GM12878 (cell line): Measurements from ENCODE around the gene SLC51A. TPM values are rescaled to one million over a fixed set of nuclear protein-coding genes. Genes with fewer than 3 reads are reported as not detected.

Source experiments
- ATAC-seq: fragments of 200-7000 bp; cut with Tn5 transposase; 3 replicates; pipeline ENCODE4 v1.9.1; 2020; ENCODE audit warnings: mild to moderate bottlenecking, moderate library complexity
- BruUV-seq: library from RNA; stranded (reverse); fragments of 400-500 nt; replicated peaks from 2 replicates; lab custom pipeline; 2021; lab: Mats Ljungman, UMichigan
- CTCF ChIA-PET: fragments of 300-600 bp; sonication (Branson Sonifier 250); formaldehyde crosslinking; extraction: SDS; loops from one replicate; lab custom pipeline; 2021; ENCODE audit warnings: inconsistent platforms; lab: Yijun Ruan, JAX
- POLR2A ChIA-PET: fragments of 350-600 bp; formaldehyde crosslinking; extraction: SDS; loops from one replicate; lab custom pipeline; 2021; ENCODE audit warnings: inconsistent platforms; lab: Charles Lee
- RAD21 ChIA-PET: fragments of 300-600 bp; sonication (Branson Sonifier 250); formaldehyde crosslinking; loops from one replicate; lab custom pipeline; 2023; ENCODE audit warnings: antibody characterized with exemption; ENCODE audit not compliant: unreplicated experiment; lab: Charles Lee
- SMC1A ChIA-PET: fragments of 300-600 bp; sonication (Branson Sonifier 250); formaldehyde crosslinking; loops from one replicate; lab custom pipeline; 2023; ENCODE audit not compliant: unreplicated experiment, uncharacterized antibody; lab: Charles Lee
- DNase-seq: peaks from one replicate; pipeline ENCODE4 v3.0.0-alpha.2; 2011; ENCODE audit warnings: low read depth, low spot score
- FAIRE-seq: peaks from 3 replicates; lab custom pipeline; 2011; peaks lifted over from hg19 to GRCh38; lab: Jason Lieb, UNC
- H2AFZ ChIP-seq: 2 replicates; pipeline ENCODE4 v1.6.0; 2011; ENCODE audit warnings: low read depth, low read length, control low read depth; ENCODE audit not compliant: control insufficient read depth
- H3K27ac ChIP-seq: 2 replicates; pipeline ENCODE4 v1.5.1; 2011; ENCODE audit warnings: control low read depth; ENCODE audit not compliant: control insufficient read depth, insufficient read depth
- H3K27me3 ChIP-seq, 2 experiments: replicated peaks in 1 of 2; 2 replicates each; pipeline versions ENCODE4 v1.6.0 to v1.6.1; 2011; ENCODE audit warnings: low read length in 1 of 2; ENCODE audit not compliant: control insufficient read depth in 2 of 2, insufficient read depth in 2 of 2
- H3K36me3 ChIP-seq, 2 experiments: 2 replicates each; pipeline ENCODE4 v1.5.1; 2011; ENCODE audit warnings: low read length in 1 of 2; ENCODE audit not compliant: control insufficient read depth in 2 of 2, insufficient read depth in 2 of 2
- H3K4me1 ChIP-seq: 2 replicates; pipeline ENCODE4 v1.6.1; 2011; ENCODE audit warnings: mild to moderate bottlenecking, low read length, moderate library complexity, mixed read lengths; ENCODE audit not compliant: control insufficient read depth, insufficient read depth
- H3K4me2 ChIP-seq: 2 replicates; pipeline ENCODE4 v1.6.0; 2011; ENCODE audit warnings: control low read depth; ENCODE audit not compliant: control insufficient read depth, insufficient read depth
- H3K4me3 ChIP-seq: fragments of 200-600 bp; sonication (generic); 2 replicates; pipeline ENCODE4 v1.5.1; 2016
- H3K79me2 ChIP-seq: 2 replicates; pipeline ENCODE4 v1.6.0; 2011; ENCODE audit warnings: low read length; ENCODE audit not compliant: control insufficient read depth, insufficient read depth
- H3K9ac ChIP-seq: 2 replicates; pipeline ENCODE4 v1.8.0; 2011; ENCODE audit warnings: low read length, control low read depth, mixed read lengths; ENCODE audit not compliant: control insufficient read depth, insufficient read depth
- H3K9me3 ChIP-seq: replicated peaks from 3 replicates; pipeline ENCODE4 v1.5.1; 2011; ENCODE audit warnings: mild to moderate bottlenecking, low read length; ENCODE audit not compliant: control insufficient read depth, insufficient read depth
- H4K20me1 ChIP-seq: 2 replicates; pipeline ENCODE4 v1.6.0; 2011; ENCODE audit not compliant: control insufficient read depth, insufficient read depth
- BHLHE40 ChIP-seq, 2 experiments: fragments of 450-650 bp in 1 of 2; IDR thresholded peaks; 2 replicates each; pipeline ENCODE4 v1.6.1; 2011 to 2017; ENCODE audit warnings: low read depth in 2 of 2, borderline replicate concordance in 1 of 2, improper control_type of control experiment in 1 of 2, low read length in 1 of 2, mild to moderate bottlenecking in 1 of 2
- FOXM1 ChIP-seq: IDR thresholded peaks from 2 replicates; pipeline ENCODE4 v1.6.1; 2012; ENCODE audit warnings: low read depth, mild to moderate bottlenecking, inconsistent platforms, low read length, moderate library complexity
- IKZF2 ChIP-seq, 2 experiments: fragments of 450-650 bp; IDR thresholded peaks; 2 replicates each; pipeline ENCODE4 v1.6.1; 2017; ENCODE audit warnings: mild to moderate bottlenecking in 2 of 2, moderate library complexity in 2 of 2
- MEF2B ChIP-seq: fragments of 450-650 bp; IDR thresholded peaks from 2 replicates; pipeline ENCODE4 v1.6.1; 2018; ENCODE audit warnings: mild to moderate bottlenecking, moderate library complexity; ENCODE audit not compliant: partially characterized antibody, poor library complexity, severe bottlenecking
- RAD51 ChIP-seq: fragments of 450-650 bp; IDR thresholded peaks from 2 replicates; pipeline ENCODE4 v1.6.1; 2016; ENCODE audit warnings: moderate library complexity, mild to moderate bottlenecking, inconsistent platforms
- RUNX3 ChIP-seq: IDR thresholded peaks from 2 replicates; pipeline ENCODE4 v1.6.1; 2012; ENCODE audit warnings: low read length, inconsistent platforms
- SREBF2 ChIP-seq: IDR thresholded peaks from 2 replicates; pipeline ENCODE4 v1.6.1; 2012; ENCODE audit warnings: mild to moderate bottlenecking, low read length
- WGBS: methylation state at CpG from one replicate; pipeline ENCODE4 v1.1.6; 2016; ENCODE audit warnings: low lambda C conversion rate; ENCODE audit not compliant: insufficient replicate concordance, insufficient coverage; ENCODE audit errors: missing lambda C conversion rate; 5-methylcytosine and 5-hydroxymethylcytosine counted together
- in situ Hi-C: fragments of 300-500 bp; cut with MboI; formaldehyde crosslinking; loops from 9 replicates; pipeline ENCODE4 v1.14.3; 2018; ENCODE audit warnings: mixed read lengths
- intact Hi-C: fragments of 100-400 bp; cut with micrococcal nuclease; formaldehyde crosslinking; loops from one replicate; pipeline ENCODE4 v1.14.2; 2022; ENCODE audit not compliant: unreplicated experiment
- polyA plus RNA-seq, 11 experiments: library from polyadenylated mRNA; depleted of rRNA in 4 of 11; unstranded in 6 of 11; stranded (reverse) in 5 of 11; fragments of >200 nt; fragmentation: Nextera tagmentation in 4 of 11; fragmentation: Illumina TruSeq in 1 of 11; extraction: Ambion mirVana in 4 of 11; extraction: Trizol in 1 of 11; gene quantifications; 1 replicate in 1 of 11; 2 replicates in 10 of 11; pipeline versions ENCODE4 v1.2.1 to v1.2.3, GENCODE V29; 2011 to 2016; ENCODE audit warnings: inconsistent platforms in 2 of 11, missing spikeins in 2 of 11, low read depth in 1 of 11
- total RNA-seq, 4 experiments: library from RNA; depleted of rRNA in 3 of 4; stranded (reverse); fragments of >200 nt in 3 of 4; fragmentation: Illumina TruSeq in 1 of 4; extraction: Trizol in 1 of 4; gene quantifications; 2 replicates each; pipeline versions ENCODE4 v1.2.1 to v1.2.3, GENCODE V29; 2013 to 2021
- TF ChIP-seq, protein P1 (sequence below): IDR thresholded peaks from 2 replicates; pipeline ENCODE4 v1.6.1; 2011; ENCODE audit warnings: mild to moderate bottlenecking, low read depth, low read length, moderate library complexity; ENCODE audit not compliant: insufficient replicate concordance
- TF ChIP-seq, protein P2 (sequence below): fragments of 450-650 bp; IDR thresholded peaks from 2 replicates; pipeline ENCODE4 v1.6.1; 2017; ENCODE audit warnings: low read depth, mild to moderate bottlenecking, moderate library complexity
- TF ChIP-seq, protein P3 (sequence below): IDR thresholded peaks from 2 replicates; pipeline ENCODE4 v1.6.1; 2011; ENCODE audit warnings: low read depth, low read length, improper control_type of control experiment, borderline replicate concordance
- TF ChIP-seq, protein P4 (sequence below): IDR thresholded peaks from 2 replicates; pipeline ENCODE4 v1.6.1; 2011; ENCODE audit warnings: borderline replicate concordance, low read depth, mild to moderate bottlenecking, moderate library complexity, mixed read lengths, low read length; ENCODE audit not compliant: insufficient read depth; ENCODE audit errors: extremely low read length

The SLC51A gene
- total and polyA plus RNA-seq, 10 of the 15 experiments (the other 5 are each of a cell fraction or from before 2014, with no cell fraction given), result 0.99 to 3.9 (median 2.2) TPM; not detected in 6

DNA sequence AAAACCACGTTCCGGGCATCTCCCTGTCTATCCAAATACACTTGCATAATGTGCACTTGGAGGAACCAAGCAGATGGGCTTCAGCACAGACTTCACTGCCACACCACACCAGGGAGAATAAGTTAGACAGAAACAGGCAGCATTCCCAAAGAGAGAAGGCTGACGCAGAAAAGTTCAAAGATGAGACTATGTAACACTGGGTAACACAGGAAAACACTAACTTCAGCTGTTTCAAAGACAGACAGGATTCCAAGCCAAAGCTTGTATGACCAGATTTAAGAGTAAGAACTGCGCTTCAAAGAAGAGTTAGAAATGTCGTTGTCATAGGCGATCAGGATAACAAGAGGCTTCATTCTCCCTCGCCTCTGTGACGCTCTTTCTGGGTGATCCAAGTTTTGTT is 19.9 kb downstream of the SLC51A start (continued):
- TF ChIP-seq, protein P1, sequence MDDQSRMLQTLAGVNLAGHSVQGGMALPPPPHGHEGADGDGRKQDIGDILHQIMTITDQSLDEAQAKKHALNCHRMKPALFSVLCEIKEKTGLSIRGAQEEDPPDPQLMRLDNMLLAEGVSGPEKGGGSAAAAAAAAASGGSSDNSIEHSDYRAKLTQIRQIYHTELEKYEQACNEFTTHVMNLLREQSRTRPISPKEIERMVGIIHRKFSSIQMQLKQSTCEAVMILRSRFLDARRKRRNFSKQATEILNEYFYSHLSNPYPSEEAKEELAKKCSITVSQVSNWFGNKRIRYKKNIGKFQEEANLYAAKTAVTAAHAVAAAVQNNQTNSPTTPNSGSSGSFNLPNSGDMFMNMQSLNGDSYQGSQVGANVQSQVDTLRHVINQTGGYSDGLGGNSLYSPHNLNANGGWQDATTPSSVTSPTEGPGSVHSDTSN, result no peak
- TF ChIP-seq, all 136 proteins: peak for 0

DNA sequence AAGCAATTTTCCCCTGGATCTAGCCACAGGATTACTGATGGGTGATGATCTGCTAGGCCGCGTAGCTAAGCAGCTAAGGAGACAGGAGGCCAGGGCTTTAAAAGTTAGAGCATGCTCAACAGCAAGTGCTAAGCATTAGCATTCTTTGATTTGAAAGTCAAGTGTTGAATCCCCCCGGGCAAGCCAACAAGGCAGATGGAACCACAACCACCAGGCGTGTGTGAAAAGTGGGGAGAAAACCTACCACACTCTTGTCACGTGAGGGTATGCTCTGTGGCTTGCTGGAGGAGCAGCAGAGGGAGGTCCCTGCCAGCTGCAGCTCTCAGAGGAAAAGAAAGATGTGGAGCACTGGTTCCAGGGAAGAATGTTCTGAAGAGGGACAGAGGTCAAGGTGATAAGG is 20.9 kb downstream of the SLC51A start:
- 91% methylated on average over 5 of the region's 5 CpGs for WGBS
- no peaks in the 10 kb centered on the region for H4K20me1 ChIP-seq
- FAIRE-seq (no peak), ATAC-seq (no peak), DNase-seq (no peak)
- H3K36me3 ChIP-seq, result peaks cover 2 to 7% of the 10 kb centered on the region in 2 experiments; a peak in 3 of 4 replicates
- no peak overlapping the region for H3K4me3 ChIP-seq
- peak overlapping the region; percentile 20; the same call in 1 of the 2 replicates for H3K27ac ChIP-seq
- ChIA-PET CTCF (interaction anchor here (1.0 kb wide), 1 partner anchor 285 kb away, joined by 3 read pairs; no protein-coding TSS in a partner anchor), RAD21 (no interaction called here), POLR2A (no interaction called here), SMC1A (no interaction called here)
- TF ChIP-seq IKZF2 (IDR thresholded peaks at IDR 0.05), result peak in 1 of 2 experiments; percentile 26; a peak in 1 of 4 replicates
- TF ChIP-seq BHLHE40 (IDR thresholded peaks at IDR 0.05; ENCODE audit: borderline replicate concordance in 1 of 2, low read depth in 2 of 2, low read length in 1 of 2), result peak; percentile 84 to 91
- TF ChIP-seq, protein P2, sequence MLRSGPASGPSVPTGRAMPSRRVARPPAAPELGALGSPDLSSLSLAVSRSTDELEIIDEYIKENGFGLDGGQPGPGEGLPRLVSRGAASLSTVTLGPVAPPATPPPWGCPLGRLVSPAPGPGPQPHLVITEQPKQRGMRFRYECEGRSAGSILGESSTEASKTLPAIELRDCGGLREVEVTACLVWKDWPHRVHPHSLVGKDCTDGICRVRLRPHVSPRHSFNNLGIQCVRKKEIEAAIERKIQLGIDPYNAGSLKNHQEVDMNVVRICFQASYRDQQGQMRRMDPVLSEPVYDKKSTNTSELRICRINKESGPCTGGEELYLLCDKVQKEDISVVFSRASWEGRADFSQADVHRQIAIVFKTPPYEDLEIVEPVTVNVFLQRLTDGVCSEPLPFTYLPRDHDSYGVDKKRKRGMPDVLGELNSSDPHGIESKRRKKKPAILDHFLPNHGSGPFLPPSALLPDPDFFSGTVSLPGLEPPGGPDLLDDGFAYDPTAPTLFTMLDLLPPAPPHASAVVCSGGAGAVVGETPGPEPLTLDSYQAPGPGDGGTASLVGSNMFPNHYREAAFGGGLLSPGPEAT, result no peak
- TF ChIP-seq MEF2B, result peak; percentile 27
- TF ChIP-seq, protein P3, sequence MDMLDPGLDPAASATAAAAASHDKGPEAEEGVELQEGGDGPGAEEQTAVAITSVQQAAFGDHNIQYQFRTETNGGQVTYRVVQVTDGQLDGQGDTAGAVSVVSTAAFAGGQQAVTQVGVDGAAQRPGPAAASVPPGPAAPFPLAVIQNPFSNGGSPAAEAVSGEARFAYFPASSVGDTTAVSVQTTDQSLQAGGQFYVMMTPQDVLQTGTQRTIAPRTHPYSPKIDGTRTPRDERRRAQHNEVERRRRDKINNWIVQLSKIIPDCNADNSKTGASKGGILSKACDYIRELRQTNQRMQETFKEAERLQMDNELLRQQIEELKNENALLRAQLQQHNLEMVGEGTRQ, result 0 out of 2 replicates have a peak, but pooled peaks have one; percentile 12
- TF ChIP-seq RAD51, result peak; percentile 83
- peak; percentile 49; the same call in 1 of the 2 replicates for TF ChIP-seq RUNX3
- TF ChIP-seq SREBF2, result no peak
- TF ChIP-seq, protein P4, sequence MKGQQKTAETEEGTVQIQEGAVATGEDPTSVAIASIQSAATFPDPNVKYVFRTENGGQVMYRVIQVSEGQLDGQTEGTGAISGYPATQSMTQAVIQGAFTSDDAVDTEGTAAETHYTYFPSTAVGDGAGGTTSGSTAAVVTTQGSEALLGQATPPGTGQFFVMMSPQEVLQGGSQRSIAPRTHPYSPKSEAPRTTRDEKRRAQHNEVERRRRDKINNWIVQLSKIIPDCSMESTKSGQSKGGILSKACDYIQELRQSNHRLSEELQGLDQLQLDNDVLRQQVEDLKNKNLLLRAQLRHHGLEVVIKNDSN, result peak; percentile 42
- TF ChIP-seq FOXM1, result no peak
- no peak overlapping the region for H2AFZ ChIP-seq
- H3K9me3 ChIP-seq, result no peaks in the 10 kb centered on the region
- H3K4me2 ChIP-seq, result no peak overlapping the region
- intact Hi-C loops (no loop called here), in situ Hi-C loops (no loop called here)
- H3K79me2 ChIP-seq, result no peaks in the 10 kb centered on the region
- H3K4me1 ChIP-seq, result peaks cover 25% of the 10 kb centered on the region
- BruUV-seq, result no TSS peak
- H3K27me3 ChIP-seq, result no peaks in the 10 kb centered on the region
- H3K9ac ChIP-seq, result no peak overlapping the region; the same call in 1 of the 2 replicates
